GM18511 (cell line): Measurements from ENCODE around the gene ECT2L.
"Not testable (repeated sequence)": the region's sequence is repeated elsewhere in the genome, so short reads cannot be mapped to it uniquely, and the experiment has no call there.

Experiments used
- ATAC-seq: cut with Tn5 transposase; IDR thresholded peaks from one replicate; pipeline ENCODE4 v1.9.1; 2021; ENCODE audit warnings: mild to moderate bottlenecking, moderate library complexity; ENCODE audit not compliant: unreplicated experiment

The ECT2L gene

DNA sequence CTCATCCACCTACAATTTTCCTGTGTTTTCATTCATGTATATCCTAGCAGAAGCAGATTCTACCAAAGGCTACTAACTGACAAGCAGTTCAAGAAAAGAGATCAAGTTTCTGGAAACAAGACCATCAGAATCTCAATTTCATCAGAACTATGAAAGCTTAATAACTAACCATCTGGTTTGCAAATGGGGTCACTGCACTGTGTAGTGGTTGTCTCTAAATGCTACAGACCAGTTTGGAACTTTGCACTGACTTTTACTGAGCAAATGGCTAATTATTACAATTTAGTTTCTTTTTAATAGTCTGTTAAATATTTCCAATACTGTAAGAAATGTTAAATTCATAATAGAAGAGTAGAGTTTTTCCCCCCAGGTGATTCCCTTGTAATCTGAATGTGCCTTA lies 127.7 kb downstream of the ECT2L start:
- no peak for ATAC-seq

- no peak for ATAC-seq
Measured at GRCh38 chr6:138925806-138926205, 129.9 kb downstream of the ECT2L start.

- no peak for ATAC-seq
Measured at GRCh38 chr6:138926579-138926978, 130.7 kb downstream of the ECT2L start.

DNA sequence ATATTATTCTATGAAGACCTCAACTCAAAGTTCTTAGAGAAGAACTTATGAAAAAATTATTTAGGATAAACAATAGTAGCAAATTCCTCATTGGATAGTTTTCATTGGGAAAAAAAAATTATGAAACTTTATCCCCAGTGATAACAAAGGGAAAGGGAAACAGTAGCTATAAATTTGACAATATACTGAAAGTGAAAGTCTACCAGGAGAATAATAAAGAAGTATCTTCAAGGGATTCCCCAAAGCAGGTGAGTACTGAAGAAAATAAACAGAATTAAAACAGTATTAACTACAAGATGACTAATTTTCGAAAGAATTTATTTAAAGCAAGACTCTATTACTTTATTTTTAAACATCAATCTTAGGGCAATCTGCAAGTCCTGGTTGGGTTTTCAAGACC lies 135.8 kb downstream of the ECT2L start:
- ATAC-seq, result no peak

DNA sequence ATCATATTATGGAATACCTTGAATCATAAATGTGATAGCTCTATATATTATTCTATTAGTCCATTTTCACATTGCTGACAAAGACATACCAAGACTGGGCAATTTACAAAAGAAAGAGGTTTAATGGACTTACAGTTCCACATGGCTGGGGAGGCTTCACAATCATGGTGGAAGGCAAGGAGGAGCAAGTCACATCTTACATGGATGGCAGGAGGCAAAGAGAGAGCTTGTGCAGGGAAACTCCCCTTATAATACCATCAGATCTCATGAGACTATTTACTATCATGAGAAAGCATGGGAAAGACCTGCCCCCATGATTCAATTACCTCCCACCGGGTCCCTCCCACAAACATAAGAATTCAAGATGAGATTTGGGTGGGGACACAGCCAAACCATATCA lies 141.0 kb downstream of the ECT2L start:
- not testable (repeated sequence) for ATAC-seq

DNA sequence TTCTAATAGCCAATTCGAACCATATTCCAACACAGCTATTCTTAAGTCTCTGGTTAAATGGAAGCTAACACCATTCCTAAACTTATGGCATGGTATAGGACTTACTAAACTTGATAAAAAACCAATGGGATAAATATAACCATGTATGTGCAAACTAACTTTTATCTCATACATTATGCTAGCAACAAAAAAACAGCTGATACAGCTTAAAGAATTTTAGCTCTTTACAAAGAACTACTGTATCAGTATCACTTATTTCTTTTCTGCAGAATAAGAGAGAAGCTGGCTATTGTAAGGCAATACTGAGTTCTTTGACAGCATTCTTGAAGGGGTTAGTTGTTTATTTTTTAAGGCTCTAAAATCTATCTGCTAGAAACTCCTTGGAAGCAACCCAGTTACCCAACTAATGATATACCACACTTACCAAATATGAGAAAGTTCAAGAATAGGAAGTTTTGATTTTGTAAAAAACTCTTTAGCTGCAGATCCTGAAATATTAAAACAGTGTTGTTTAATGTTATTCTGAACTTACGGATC lies 147.3 kb downstream of the ECT2L start:
- no peak for ATAC-seq

DNA sequence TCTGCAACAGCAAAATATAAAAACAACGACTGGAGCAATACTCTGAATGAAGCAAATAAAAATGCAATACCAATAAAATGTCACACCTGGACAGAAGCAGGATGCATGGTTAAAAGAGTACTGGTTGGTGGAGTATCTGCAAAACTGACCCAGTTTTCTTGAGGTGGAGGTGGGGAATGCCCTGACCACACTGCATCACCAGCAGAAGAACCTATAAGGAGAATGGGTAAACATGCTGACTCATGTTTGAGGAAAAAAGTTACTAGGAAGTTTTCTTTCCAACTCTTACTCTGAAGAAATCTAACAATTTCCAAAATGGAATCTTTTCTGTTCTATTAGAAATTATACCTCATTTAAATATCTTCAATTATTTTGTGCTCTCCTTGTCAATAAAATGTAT lies 148.5 kb downstream of the ECT2L start:
- ATAC-seq, result peak; percentile 78

- ATAC-seq, result no peak
Measured at GRCh38 chr6:138945354-138945753, 149.5 kb downstream of the ECT2L start.

GRCh38 chr6:138948004-138948403 lies 152.1 kb downstream of the ECT2L start:
- no peak for ATAC-seq

- ATAC-seq, result no peak
Measured at GRCh38 chr6:138948546-138949179, 152.8 kb downstream of the ECT2L start.

DNA sequence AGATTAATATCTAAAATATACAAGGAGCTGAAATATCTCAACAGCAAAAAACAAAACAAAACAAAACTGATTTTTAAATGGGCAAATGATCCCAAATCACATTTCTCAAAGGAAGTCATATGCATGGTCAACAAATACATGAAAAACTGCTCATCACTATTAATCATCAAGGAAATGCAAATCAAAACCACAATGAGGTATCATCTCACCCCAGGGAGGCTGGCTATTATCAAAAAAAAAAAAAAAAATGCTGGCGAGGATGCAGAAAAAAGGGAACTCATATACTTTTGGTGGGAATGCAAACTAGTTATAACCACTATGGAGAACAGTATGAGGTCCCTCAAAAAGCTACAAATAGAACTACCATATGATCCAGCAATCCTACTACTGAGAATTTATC lies 157.6 kb downstream of the ECT2L start:
- ATAC-seq, result no peak
